Testis (tissue), 2 donors: ENCODE measurements around the gene GLRX.

Experiments
- CTCF ChIP-seq, 3 experiments: fragments of 450-650 bp in 2 of 3; fragments of 200-600 bp in 1 of 3; sonication (generic) in 1 of 3; IDR thresholded peaks; one replicate each; pipeline ENCODE4 v1.5.1; 2016 to 2019; ENCODE audit warnings: antibody characterized with exemption in 3 of 3, mild to moderate bottlenecking in 2 of 3, moderate library complexity in 1 of 3
- POLR2A ChIP-seq: fragments of 450-650 bp; IDR thresholded peaks from one replicate; pipeline ENCODE4 v1.6.1; 2017; ENCODE audit warnings: antibody characterized with exemption, mild to moderate bottlenecking, moderate library complexity

- TF ChIP-seq CTCF (IDR thresholded peaks at IDR 0.05): no peak
- no peak for TF ChIP-seq POLR2A
These were observed 40.8 kb upstream of the GLRX start for GRCh38 chr5:95863383-95863757.
